B cell (primary cell): ENCODE results near the gene ADARB2. TPM values are rescaled to one million over a fixed set of nuclear protein-coding genes. Genes with fewer than 3 reads are reported as not detected.

Experiments
- ATAC-seq: fragments of 200-7000 bp; cut with Tn5 transposase; one replicate; pipeline ENCODE4 v1.10.0; 2021; ENCODE audit warnings: low read depth, mild to moderate bottlenecking, moderate number of reproducible peaks, moderate library complexity
- CTCF ChIA-PET: fragments of 350-600 bp; sonication (Branson Sonifier 250); formaldehyde crosslinking; loops from one replicate; lab custom pipeline; 2021; ENCODE audit warnings: antibody characterized with exemption, inconsistent platforms; lab: Charles Lee
- POLR2A ChIA-PET: fragments of 350-600 bp; sonication (Branson Sonifier 250); formaldehyde crosslinking; loops from one replicate; lab custom pipeline; 2021; ENCODE audit warnings: antibody characterized with exemption; lab: Charles Lee
- DNase-seq: peaks from one replicate; pipeline ENCODE4 v3.0.0; 2013
- H2AFZ ChIP-seq: 2 replicates; pipeline ENCODE4 v1.6.1; 2012; ENCODE audit warnings: mild to moderate bottlenecking, low read depth, low read length; ENCODE audit not compliant: insufficient read depth, poor library complexity, severe bottlenecking
- H3K27ac ChIP-seq, 2 donors: 1 replicate in 1 of 2; 2 replicates in 1 of 2; pipeline ENCODE4 v1.5.1; 2012 to 2013; ENCODE audit warnings: low read length in 2 of 2, mild to moderate bottlenecking in 2 of 2, moderate library complexity in 1 of 2
- H3K27me3 ChIP-seq, 4 experiments: fragments of 200-600 bp in 1 of 4; sonication (generic) in 1 of 4; replicated peaks in 1 of 4; 1 replicate in 2 of 4; 2 replicates in 2 of 4; pipeline versions ENCODE4 v1.6.1 to v1.7.0; 2013 to 2016; ENCODE audit warnings: low read length in 3 of 4, mild to moderate bottlenecking in 2 of 4, mixed read lengths in 1 of 4, moderate library complexity in 1 of 4; ENCODE audit not compliant: insufficient read depth in 4 of 4, control insufficient read depth in 3 of 4; ENCODE audit errors: control extremely low read depth in 1 of 4
- H3K36me3 ChIP-seq, 2 experiments: replicated peaks in 1 of 2; 1 replicate in 1 of 2; 2 replicates in 1 of 2; pipeline versions ENCODE4 v1.6.1 to v1.7.1; 2013; ENCODE audit warnings: low read length in 1 of 2; ENCODE audit not compliant: insufficient read depth in 2 of 2, control insufficient read depth in 1 of 2; ENCODE audit errors: control extremely low read depth in 1 of 2, extremely low read depth in 1 of 2
- H3K4me1 ChIP-seq, 2 donors: fragments of 200-600 bp in 1 of 2; sonication (generic) in 1 of 2; 1 replicate in 1 of 2; 2 replicates in 1 of 2; pipeline versions ENCODE4 v1.5.1 to v1.6.1; 2013 to 2017; ENCODE audit warnings: low read length in 2 of 2; ENCODE audit not compliant: control insufficient read depth in 2 of 2, insufficient read depth in 2 of 2
- H3K4me2 ChIP-seq: replicated peaks from 2 replicates; pipeline ENCODE3; 2012; ENCODE audit warnings: mild to moderate bottlenecking, low read depth, low read length; ENCODE audit not compliant: poor library complexity, severe bottlenecking
- H3K4me3 ChIP-seq, 5 experiments: fragments of 200-600 bp in 1 of 5; sonication (generic) in 1 of 5; 1 replicate in 3 of 5; 2 replicates in 2 of 5; pipeline versions ENCODE4 v1.5.1 to v1.7.0; 2011 to 2016; ENCODE audit warnings: low read length in 4 of 5, mild to moderate bottlenecking in 4 of 5, low read depth in 2 of 5, control low read depth in 1 of 5, moderate library complexity in 1 of 5; ENCODE audit not compliant: insufficient read depth in 1 of 5; ENCODE audit errors: control extremely low read depth in 1 of 5, extremely low read depth in 1 of 5
- H3K79me2 ChIP-seq: fragments of 200-600 bp; sonication (generic); one replicate; pipeline ENCODE4 v1.6.0; 2016; ENCODE audit warnings: low read length; ENCODE audit not compliant: control insufficient read depth, insufficient read depth
- H3K9ac ChIP-seq: fragments of 200-600 bp; sonication (generic); 2 replicates; pipeline ENCODE4 v1.6.1; 2017; ENCODE audit warnings: mild to moderate bottlenecking, low read length, moderate library complexity
- H3K9me3 ChIP-seq, 3 donors: one replicate each; pipeline versions ENCODE4 v1.6.1 to v1.7.1; 2013; ENCODE audit warnings: low read length in 2 of 3; ENCODE audit not compliant: control insufficient read depth in 2 of 3, insufficient read depth in 1 of 3; ENCODE audit errors: control extremely low read depth in 1 of 3
- H4K20me1 ChIP-seq: 2 replicates; pipeline ENCODE4 v1.6.0; 2012; ENCODE audit warnings: mild to moderate bottlenecking, low read length; ENCODE audit not compliant: insufficient read depth, control insufficient read depth, poor library complexity, severe bottlenecking
- H3K27ac Mint-ChIP-seq: one replicate; pipeline ENCODE4 v1.8.0; 2021; ENCODE audit warnings: mixed read lengths
- H3K27me3 Mint-ChIP-seq: one replicate; pipeline ENCODE4 v1.8.0; 2021; ENCODE audit warnings: mixed read lengths
- H3K4me1 Mint-ChIP-seq: one replicate; pipeline ENCODE4 v1.8.0; 2021; ENCODE audit warnings: mixed read lengths
- H3K4me3 Mint-ChIP-seq: one replicate; pipeline ENCODE4 v1.8.0; 2021; ENCODE audit warnings: mixed read lengths
- H3K9me3 Mint-ChIP-seq: one replicate; pipeline ENCODE4 v1.8.0; 2022; ENCODE audit warnings: mixed read lengths; ENCODE audit not compliant: insufficient read depth
- EZH2 ChIP-seq: IDR thresholded peaks from 2 replicates; pipeline ENCODE4 v1.6.1; 2012; ENCODE audit warnings: borderline replicate concordance, low read depth, mild to moderate bottlenecking, moderate library complexity, low read length; ENCODE audit not compliant: insufficient read depth, poor library complexity, severe bottlenecking
- WGBS: methylation state at CpG from one replicate; pipeline ENCODE4 v1.1.5; 2013; ENCODE audit warnings: missing lambda C conversion rate; ENCODE audit not compliant: insufficient coverage; 5-methylcytosine and 5-hydroxymethylcytosine counted together
- intact Hi-C: fragments of 100-400 bp; cut with micrococcal nuclease; formaldehyde crosslinking; loops from one replicate; pipeline ENCODE4 v1.10.0; 2022
- polyA plus RNA-seq: library from polyadenylated mRNA; depleted of rRNA; stranded (reverse); fragments of >200 nt; gene quantifications from 2 replicates; pipeline ENCODE4 v1.2.3, GENCODE V29; 2012
- total RNA-seq, 2 donors: library from RNA; stranded (reverse); fragments of 120-200 nt in 1 of 2; gene quantifications; 1 replicate in 1 of 2; 2 replicates in 1 of 2; pipeline versions ENCODE4 v1.2.3 to v1.2.4, GENCODE V29; 2013 to 2022
- TF ChIP-seq, protein P1 (sequence below): fragments of 200-600 bp; IDR thresholded peaks from one replicate; pipeline ENCODE4 v1.8.0; 2022; ENCODE audit warnings: antibody characterized with exemption, mild to moderate bottlenecking

ADARB2 gene
- total and polyA plus RNA-seq, 2 donors (not counting 1 experiment from before 2014, with no cell fraction given), result 0.13 to 0.96 TPM

DNA sequence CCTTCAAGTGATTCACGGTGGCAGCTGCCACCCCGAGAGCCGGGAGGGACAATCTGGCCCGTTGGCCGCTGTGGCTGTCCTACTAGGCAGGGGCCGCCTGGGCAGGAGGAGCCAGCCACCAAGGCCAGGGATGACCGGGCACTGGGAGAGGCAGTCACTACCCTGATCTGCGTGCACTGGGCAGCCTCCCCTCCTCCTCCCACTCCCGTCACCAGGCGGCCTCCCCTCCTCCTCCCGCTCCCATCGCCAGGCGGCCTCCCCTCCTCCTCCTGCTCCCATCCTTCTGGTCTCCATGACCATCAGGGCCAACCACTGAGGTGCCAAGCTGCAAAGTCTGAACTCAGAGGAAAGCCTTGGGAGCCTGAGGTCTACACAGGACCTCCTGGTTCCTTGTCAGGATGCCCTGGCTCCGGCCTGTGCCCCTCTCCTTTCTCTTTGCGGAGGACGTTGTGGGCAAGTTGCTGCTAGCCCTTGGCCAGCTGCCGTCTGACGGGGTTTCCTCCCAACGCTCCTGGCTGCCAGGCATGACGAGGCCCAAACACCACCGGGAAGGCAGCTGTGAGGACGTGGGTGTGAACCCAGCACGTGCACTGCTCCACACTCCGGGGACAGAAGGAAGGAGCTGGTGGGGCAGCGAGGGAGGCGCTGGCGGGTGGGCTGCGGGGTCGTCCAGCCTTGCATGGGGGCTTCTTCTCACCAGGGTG lies 550.0 kb downstream of the ADARB2 start:
- H3K4me1 Mint-ChIP-seq, result no peaks in the 10 kb centered on the region
- H3K27me3 ChIP-seq, result peaks cover 0 to 3% (median 0%) of the 10 kb centered on the region in 4 experiments
- no peaks in the 10 kb centered on the region for H3K36me3 ChIP-seq
- H3K4me3 Mint-ChIP-seq, result no peak overlapping the region
- no peaks in the 10 kb centered on the region for H3K4me1 ChIP-seq
- H3K9me3 Mint-ChIP-seq, result no peaks in the 10 kb centered on the region
- intact Hi-C loops, result no loop called here
- POLR2A ChIA-PET, result no interaction called here
- H3K9me3 ChIP-seq, result peaks cover 0 to 7% (median 0%) of the 10 kb centered on the region in 3 donors
- H3K27ac ChIP-seq, result no peak overlapping the region
- TF ChIP-seq EZH2, result no peak
- TF ChIP-seq, protein P1, sequence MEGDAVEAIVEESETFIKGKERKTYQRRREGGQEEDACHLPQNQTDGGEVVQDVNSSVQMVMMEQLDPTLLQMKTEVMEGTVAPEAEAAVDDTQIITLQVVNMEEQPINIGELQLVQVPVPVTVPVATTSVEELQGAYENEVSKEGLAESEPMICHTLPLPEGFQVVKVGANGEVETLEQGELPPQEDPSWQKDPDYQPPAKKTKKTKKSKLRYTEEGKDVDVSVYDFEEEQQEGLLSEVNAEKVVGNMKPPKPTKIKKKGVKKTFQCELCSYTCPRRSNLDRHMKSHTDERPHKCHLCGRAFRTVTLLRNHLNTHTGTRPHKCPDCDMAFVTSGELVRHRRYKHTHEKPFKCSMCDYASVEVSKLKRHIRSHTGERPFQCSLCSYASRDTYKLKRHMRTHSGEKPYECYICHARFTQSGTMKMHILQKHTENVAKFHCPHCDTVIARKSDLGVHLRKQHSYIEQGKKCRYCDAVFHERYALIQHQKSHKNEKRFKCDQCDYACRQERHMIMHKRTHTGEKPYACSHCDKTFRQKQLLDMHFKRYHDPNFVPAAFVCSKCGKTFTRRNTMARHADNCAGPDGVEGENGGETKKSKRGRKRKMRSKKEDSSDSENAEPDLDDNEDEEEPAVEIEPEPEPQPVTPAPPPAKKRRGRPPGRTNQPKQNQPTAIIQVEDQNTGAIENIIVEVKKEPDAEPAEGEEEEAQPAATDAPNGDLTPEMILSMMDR, result no peak
- ATAC-seq (no peak), DNase-seq (no peak)
- no peaks in the 10 kb centered on the region for H4K20me1 ChIP-seq
- H3K27ac Mint-ChIP-seq, result no peak overlapping the region
- H3K79me2 ChIP-seq, result no peaks in the 10 kb centered on the region
- no peak overlapping the region for H3K9ac ChIP-seq
- WGBS, result 90% methylated on average over 25 of the region's 29 CpGs
- H3K4me2 ChIP-seq, result no peak overlapping the region
- H2AFZ ChIP-seq, result no peak overlapping the region
- H3K27me3 Mint-ChIP-seq, result peaks cover 3% of the 10 kb centered on the region
- CTCF ChIA-PET, result no interaction called here
- no peak overlapping the region for H3K4me3 ChIP-seq

DNA sequence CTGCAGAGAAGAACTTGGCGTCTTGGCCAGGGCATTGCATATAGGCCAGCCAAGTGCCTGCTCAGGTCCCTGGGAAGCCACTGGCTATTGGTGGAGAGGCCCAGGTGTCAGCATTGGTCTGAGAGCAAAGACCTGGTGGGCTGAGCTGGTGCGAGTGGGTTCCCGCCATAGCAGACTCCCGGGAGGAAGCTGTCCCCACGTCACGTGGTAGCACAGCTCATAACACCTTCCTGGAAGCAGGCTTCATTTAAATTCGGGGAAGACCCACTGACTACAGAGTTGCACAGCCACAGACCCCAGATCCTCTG lies 550.7 kb downstream of the ADARB2 start:
- Histone ChIP-seq H3K27me3 (peaks cover 0 to 3% (median 0%) of the 10 kb centered on the region in 4 experiments), H4K20me1 (no peaks in the 10 kb centered on the region), H3K4me3 (no peak overlapping the region), H3K79me2 (no peaks in the 10 kb centered on the region), H3K27ac (no peak overlapping the region), H3K4me2 (no peak overlapping the region), H3K36me3 (no peaks in the 10 kb centered on the region), H2AFZ (no peak overlapping the region), H3K9ac (no peak overlapping the region), H3K4me1 (no peaks in the 10 kb centered on the region), H3K9me3 (peaks cover 0 to 7% (median 0%) of the 10 kb centered on the region in 3 donors)
- Mint-ChIP-seq H3K27ac (no peak overlapping the region), H3K4me1 (no peaks in the 10 kb centered on the region), H3K9me3 (no peaks in the 10 kb centered on the region), H3K27me3 (peaks cover 3% of the 10 kb centered on the region), H3K4me3 (no peak overlapping the region)
- WGBS, result 68% methylated on average over 7 of the region's 7 CpGs
- TF ChIP-seq EZH2, result no peak
- TF ChIP-seq, protein P1, result no peak
- ChIA-PET POLR2A (no interaction called here), CTCF (no interaction called here)
- intact Hi-C loops, result no loop called here
- DNase-seq (no peak), ATAC-seq (no peak)
